ENCODE results near the gene DOCK9. TPM values are rescaled to one million over a fixed set of nuclear protein-coding genes. Genes with fewer than 3 reads are reported as not detected.

DOCK9 gene
- total and polyA plus RNA-seq, 2 donors (not counting 3 experiments of a cell fraction or from before 2014, with no cell fraction given) = 147 to 323 TPM

- dilution Hi-C loops (cut with MboI; ENCODE audit: extremely low pct_ligation_motif_present, low sequenced_read_pairs) = no loop called here
- Histone ChIP-seq H3K36me3 (ENCODE audit: control insufficient read depth in 2 of 2, extremely low read depth in 1 of 2, insufficient read depth in 2 of 2, low read length in 2 of 2) (peaks cover 0 to 8% of the 10 kb centered on the region in 2 experiments), H3K27ac (ENCODE audit: insufficient read depth, low read depth, low read length) (peak overlapping the region; percentile 97), H3K9me1 (replicated peaks; ENCODE audit: control insufficient read depth, extremely low read depth, insufficient read depth, low read length) (no peaks in the 10 kb centered on the region), H4K20me1 (replicated peaks; ENCODE audit: control insufficient read depth, extremely low read depth, insufficient read depth, low read length) (no peaks in the 10 kb centered on the region), H3K9me3 (replicated peaks; ENCODE audit: control insufficient read depth, insufficient read depth, low read length) (no peaks in the 10 kb centered on the region), H3K9ac (replicated peaks; ENCODE audit: extremely low read depth, insufficient read depth, low read length) (peak overlapping the region; percentile 74), H3K79me2 (ENCODE audit: control insufficient read depth, insufficient read depth, low read length) (peaks cover 91% of the 10 kb centered on the region), H3K4me2 (ENCODE audit: insufficient read depth, low read length) (peak overlapping the region; percentile 68), H2AFZ (ENCODE audit: low read depth, low read length) (no peak overlapping the region), H3K4me3 (replicated peaks in 1 of 3; ENCODE audit: insufficient read depth in 1 of 3, low read depth in 1 of 3, low read length in 3 of 3) (peak overlapping the region in 1 of 3 experiments; percentile 10), H3K4me1 (ENCODE audit: control insufficient read depth, extremely low read depth, insufficient read depth, low read length) (peaks cover 66% of the 10 kb centered on the region), H3K27me3 (ENCODE audit: control insufficient read depth in 2 of 2, insufficient read depth in 2 of 2, low read length in 2 of 2) (no peaks in the 10 kb centered on the region)
- TF ChIP-seq MYC (IDR thresholded peaks at IDR 0.05; ENCODE audit: low read depth, low read length) (no peak), POLR2A (IDR thresholded peaks at IDR 0.05; ENCODE audit: low read depth, low read length) (no peak), CTCF (IDR thresholded peaks at IDR 0.05; ENCODE audit: extremely low read depth in 1 of 2, insufficient read depth in 1 of 2, low read depth in 1 of 2, low read length in 2 of 2) (no peak), EZH2 (IDR thresholded peaks at IDR 0.05; ENCODE audit: borderline replicate concordance, low read depth, low read length, severe bottlenecking) (no peak), FOS (IDR thresholded peaks at IDR 0.05; ENCODE audit: borderline replicate concordance, insufficient read depth, low read length) (no peak), JUN (IDR thresholded peaks at IDR 0.05; ENCODE audit: borderline replicate concordance, insufficient read depth, insufficient read length, low read depth) (no peak), GATA2 (IDR thresholded peaks at IDR 0.05; ENCODE audit: insufficient read depth, insufficient read length, low read depth, low read length) (no peak), POLR2AphosphoS5 (IDR thresholded peaks at IDR 0.05; ENCODE audit: insufficient read depth, low read depth, low read length) (no peak), MAX (IDR thresholded peaks at IDR 0.05; ENCODE audit: insufficient read depth, insufficient read length) (no peak)
- FAIRE-seq = no peak
- TSS peak; percentile 1 for BruUV-seq (replicated peaks)
- intact Hi-C loops (cut with micrococcal nuclease) = loop anchor here (1.0 kb wide), 5 partner anchors 12 to 115 kb away; no protein-coding TSS in a partner anchor
- peak; percentile 65 for DNase-seq (ENCODE audit: low read depth, low spot score)
- CTCF ChIA-PET = interaction anchor here (0.6 to 2.6 kb wide), 13 partner anchors 8 to 160 kb away, joined by 3 to 9 read pairs (median 3); no protein-coding TSS in a partner anchor
- POLR2A ChIA-PET = interaction anchor here (0.5 to 1.5 kb wide), 3 partner anchors 12 to 62 kb away, joined by 3 to 4 read pairs (median 4); no protein-coding TSS in a partner anchor
Measured at GRCh38 chr13:98972059-98972458, 5.8 kb downstream of the DOCK9 start.

Data from endothelial cell of umbilical vein (primary cell).